HepG2 (cell line): ENCODE results near the gene EEA1. TPM values are rescaled to one million over a fixed set of nuclear protein-coding genes. Genes with fewer than 3 reads are reported as not detected.

ENCODE experiments used
- ATAC-seq: fragments of 200-7000 bp; cut with Tn5 transposase; 3 replicates; pipeline ENCODE4 v1.9.1; 2020; ENCODE audit warnings: mild to moderate bottlenecking, moderate library complexity
- BruUV-seq: library from RNA; stranded (reverse); fragments of 400-500 nt; replicated peaks from 2 replicates; lab custom pipeline; 2021; lab: Mats Ljungman, UMichigan
- CTCF ChIA-PET: fragments of 300-600 bp; formaldehyde crosslinking; extraction: SDS; loops from one replicate; lab custom pipeline; 2021; ENCODE audit warnings: low total read pairs, inconsistent platforms, low intra/inter-chr PET ratio; lab: Yijun Ruan, JAX
- POLR2A ChIA-PET: fragments of 350-600 bp; sonication (Branson Sonifier 250); formaldehyde crosslinking; loops from one replicate; lab custom pipeline; 2020; ENCODE audit warnings: antibody characterized with exemption, inconsistent platforms; lab: Yijun Ruan, JAX
- DNase-seq: peaks from one replicate; pipeline ENCODE4 v3.0.0-alpha.2; 2015; ENCODE audit warnings: low spot score
- FAIRE-seq: peaks from 3 replicates; lab custom pipeline; 2011; peaks lifted over from hg19 to GRCh38; lab: Jason Lieb, UNC
- H2AFZ ChIP-seq: one replicate; pipeline ENCODE4 v1.6.1; 2011; ENCODE audit warnings: low read length, inconsistent platforms
- H3K27ac ChIP-seq: fragments of 300-600 bp; 3 replicates; pipeline ENCODE4 v1.8.0; 2011; ENCODE audit warnings: mixed run types, mild to moderate bottlenecking, mixed read lengths, low read length, inconsistent platforms; ENCODE audit not compliant: insufficient read depth; ENCODE audit errors: extremely low read length
- H3K27me3 ChIP-seq, 2 experiments: fragments of 200-600 bp in 1 of 2; 2 replicates in 1 of 2; 3 replicates in 1 of 2; pipeline versions ENCODE4 v1.6.0 to v1.8.0; 2011; ENCODE audit warnings: low read length in 2 of 2, mild to moderate bottlenecking in 2 of 2, moderate library complexity in 2 of 2, inconsistent platforms in 1 of 2; ENCODE audit not compliant: insufficient read depth in 2 of 2, control insufficient read depth in 1 of 2
- H3K36me3 ChIP-seq, 2 experiments: fragments of 200-600 bp in 1 of 2; replicated peaks in 1 of 2; 2 replicates in 1 of 2; 3 replicates in 1 of 2; pipeline versions ENCODE4 v1.5.1 to v1.8.0; 2011; ENCODE audit warnings: low read length in 2 of 2, inconsistent platforms in 1 of 2; ENCODE audit not compliant: insufficient read depth in 2 of 2, control insufficient read depth in 1 of 2
- H3K4me1 ChIP-seq: 2 replicates; pipeline ENCODE4 v1.5.1; 2012; ENCODE audit warnings: low read length, inconsistent platforms; ENCODE audit not compliant: insufficient read depth
- H3K4me2 ChIP-seq: 2 replicates; pipeline ENCODE4 v1.6.0; 2011; ENCODE audit warnings: low read depth, low read length, inconsistent platforms
- H3K4me3 ChIP-seq, 3 experiments: fragments of 200-600 bp in 1 of 3; sonication (generic), shearing (Covaris generic) in 1 of 3; replicated peaks in 1 of 3; 2 replicates each; pipeline ENCODE4 v1.5.1; 2011 to 2016; ENCODE audit warnings: low read length in 3 of 3, inconsistent platforms in 2 of 3, low read depth in 2 of 3, mild to moderate bottlenecking in 2 of 3, control low read depth in 1 of 3, mixed read lengths in 1 of 3; ENCODE audit not compliant: insufficient read depth in 1 of 3
- H3K79me2 ChIP-seq: one replicate; pipeline ENCODE4 v1.6.1; 2011; ENCODE audit warnings: low read length, inconsistent platforms; ENCODE audit not compliant: insufficient read depth
- H3K9ac ChIP-seq: 2 replicates; pipeline ENCODE4 v1.6.0; 2011; ENCODE audit warnings: mild to moderate bottlenecking, low read depth, low read length, inconsistent platforms; ENCODE audit not compliant: insufficient read depth
- H3K9me3 ChIP-seq: 2 replicates; pipeline ENCODE4 v1.5.1; 2012; ENCODE audit warnings: mild to moderate bottlenecking, low read length
- H4K20me1 ChIP-seq: 2 replicates; pipeline ENCODE4 v1.6.0; 2011; ENCODE audit warnings: inconsistent platforms, mild to moderate bottlenecking, low read length, moderate library complexity; ENCODE audit not compliant: insufficient read depth
- ATF4 ChIP-seq, 2 experiments: fragments of 450-650 bp in 1 of 2; sonication (generic) in 1 of 2; formaldehyde crosslinking; IDR thresholded peaks; 2 replicates each; pipeline versions ENCODE4 v1.5.0 to v1.8.0; 2020 to 2022; ENCODE audit warnings: mild to moderate bottlenecking in 1 of 2, missing genetic modification reagents in 1 of 2
- CEBPG ChIP-seq: IDR thresholded peaks from 2 replicates; pipeline ENCODE4 v1.6.1; 2016
- CTCF ChIP-seq: sonication (generic); formaldehyde crosslinking; IDR thresholded peaks from 2 replicates; pipeline ENCODE4 v1.5.0; 2020; ENCODE audit warnings: mild to moderate bottlenecking, missing genetic modification reagents, moderate library complexity
- EP300 ChIP-seq, 3 experiments: sonication (generic) in 1 of 3; formaldehyde crosslinking in 1 of 3; IDR thresholded peaks; 2 replicates each; pipeline versions ENCODE4 v1.5.1 to v1.6.1; 2011 to 2020; ENCODE audit warnings: low read depth in 2 of 3, low read length in 2 of 3, borderline replicate concordance in 1 of 3, improper control_type of control experiment in 1 of 3, mild to moderate bottlenecking in 1 of 3, missing genetic modification reagents in 1 of 3, moderate library complexity in 1 of 3
- HOMEZ ChIP-seq: IDR thresholded peaks from 2 replicates; pipeline ENCODE4 v1.6.1; 2016; ENCODE audit warnings: low read depth
- SAP130 ChIP-seq: IDR thresholded peaks from 2 replicates; pipeline ENCODE4 v1.6.1; 2016; ENCODE audit warnings: low read depth
- SOX5 ChIP-seq: IDR thresholded peaks from 2 replicates; pipeline ENCODE4 v1.6.1; 2016; ENCODE audit warnings: borderline replicate concordance
- SRSF4 ChIP-seq: fragments of 200-400 bp; formaldehyde crosslinking; IDR thresholded peaks from one replicate; pipeline ENCODE4 v1.6.1; 2018; ENCODE audit warnings: mild to moderate bottlenecking, low read depth, low read length, moderate library complexity; ENCODE audit not compliant: poor library complexity, severe bottlenecking
- STAG1 ChIP-seq: sonication (generic); formaldehyde crosslinking; IDR thresholded peaks from 2 replicates; pipeline ENCODE4 v1.4.0; 2020; ENCODE audit warnings: missing genetic modification reagents
- ZNF770 ChIP-seq: sonication (generic); formaldehyde crosslinking; IDR thresholded peaks from 2 replicates; pipeline ENCODE4 v1.5.0; 2020; ENCODE audit warnings: mild to moderate bottlenecking, missing genetic modification reagents
- WGBS: methylation state at CpG from one replicate; pipeline ENCODE4 v1.1.6; 2017; ENCODE audit warnings: low lambda C conversion rate; 5-methylcytosine and 5-hydroxymethylcytosine counted together
- in situ Hi-C: cut with HindIII; loops from 2 replicates; pipeline ENCODE4 v1.10.0; 2017; ENCODE audit warnings: low pct_unique_long_range_greater_than_20kb; ENCODE audit not compliant: extremely low pct_ligation_motif_present
- intact Hi-C: fragments of 100-400 bp; cut with micrococcal nuclease; formaldehyde crosslinking; loops from one replicate; pipeline ENCODE4 v1.10.0; 2022; ENCODE audit not compliant: unreplicated experiment
- polyA plus RNA-seq, 8 experiments: library from polyadenylated mRNA; depleted of rRNA in 3 of 8; stranded (reverse) in 7 of 8; unstranded in 1 of 8; fragments of >200 nt; fragmentation: Illumina TruSeq in 4 of 8; extraction: Trizol in 4 of 8; gene quantifications; 2 replicates each; pipeline versions ENCODE4 v1.2.1 to v1.2.3, GENCODE V29; 2011 to 2016; ENCODE audit warnings: low read depth in 4 of 8, missing spikeins in 1 of 8, mixed read lengths in 1 of 8; ENCODE audit not compliant: insufficient read depth in 1 of 8
- total RNA-seq, 5 experiments: library from RNA; depleted of rRNA; stranded (reverse); fragments of >200 nt; fragmentation: Illumina TruSeq; extraction: Trizol; gene quantifications; 2 replicates each; pipeline ENCODE4 v1.2.3, GENCODE V29; 2016; ENCODE audit warnings: low read depth in 1 of 5

EEA1 gene
- total and polyA plus RNA-seq, 2 of the 13 experiments (the other 11 are each of a cell fraction or from before 2014, with no cell fraction given), result 5.0 to 19.3 TPM

- H3K79me2 ChIP-seq, result no peaks in the 10 kb centered on the region
- peak; percentile 66 for DNase-seq
- ChIA-PET CTCF (no interaction called here), POLR2A (interaction anchor here (0.7 to 2.4 kb wide), 4 partner anchors 15 to 184 kb away, joined by 3 to 25 read pairs (median 4); partner anchors contain the start of gene EEA1)
- H3K27ac ChIP-seq, result peak overlapping the region; percentile 86
- H3K36me3 ChIP-seq, result no peaks in the 10 kb centered on the region
- FAIRE-seq, result no peak
- no peak overlapping the region for H3K9ac ChIP-seq
- no peaks in the 10 kb centered on the region for H3K9me3 ChIP-seq
- H3K4me2 ChIP-seq, result peak overlapping the region; percentile 28
- WGBS, result 53% methylated on average over 6 of the region's 6 CpGs
- H3K4me3 ChIP-seq, result no peak overlapping the region
- in situ Hi-C loops, result no loop called here
- intact Hi-C loops, result loop anchor here (10.0 kb wide), 1 partner anchor 71 kb away; no protein-coding TSS in a partner anchor
- H4K20me1 ChIP-seq, result no peaks in the 10 kb centered on the region
- peak; percentile 60 for ATAC-seq
- no peak overlapping the region for H2AFZ ChIP-seq
- BruUV-seq, result no TSS peak
- peaks cover 66% of the 10 kb centered on the region for H3K4me1 ChIP-seq
- no peaks in the 10 kb centered on the region for H3K27me3 ChIP-seq
- TF ChIP-seq SOX5 (CRISPR knock-in tag) (0 out of 2 replicates have a peak, but pooled peaks have one; percentile 5), CEBPG (CRISPR knock-in tag) (0 out of 2 replicates have a peak, but pooled peaks have one; percentile 5), EP300 (IDR thresholded peaks at IDR 0.05; ENCODE audit: low read depth in 2 of 2, low read length in 2 of 2) (0 out of 4 replicates have a peak, but pooled peaks of 1 of the 2 experiments have one; percentile 7), EP300 (CRISPR knock-in tag; IDR thresholded peaks at IDR 0.05; ENCODE audit: borderline replicate concordance) (no peak), HOMEZ (peak; percentile 13; the same call in 1 of the 2 replicates), STAG1 (CRISPR knock-in tag) (peak; percentile 30), SRSF4 (no peak), ZNF770 (CRISPR knock-in tag) (peak; percentile 91), SAP130 (CRISPR knock-in tag) (peak; percentile 14; the same call in 1 of the 2 replicates), CTCF (CRISPR knock-in tag) (peak; percentile 46), ATF4 (CRISPR knock-in tag; IDR thresholded peaks at IDR 0.05) (0 out of 4 replicates have a peak, but pooled peaks of 1 of the 2 experiments have one; percentile 23)
These were observed 14.6 kb upstream of the EEA1 start for GRCh38 chr12:92943482-92944250.
